ENCODE measurements around the gene CHD9.
"Not testable (repeated sequence)": the region's sequence is repeated elsewhere in the genome, so short reads cannot be mapped to it uniquely, and the experiment has no call there.

CHD9 gene, protein sequence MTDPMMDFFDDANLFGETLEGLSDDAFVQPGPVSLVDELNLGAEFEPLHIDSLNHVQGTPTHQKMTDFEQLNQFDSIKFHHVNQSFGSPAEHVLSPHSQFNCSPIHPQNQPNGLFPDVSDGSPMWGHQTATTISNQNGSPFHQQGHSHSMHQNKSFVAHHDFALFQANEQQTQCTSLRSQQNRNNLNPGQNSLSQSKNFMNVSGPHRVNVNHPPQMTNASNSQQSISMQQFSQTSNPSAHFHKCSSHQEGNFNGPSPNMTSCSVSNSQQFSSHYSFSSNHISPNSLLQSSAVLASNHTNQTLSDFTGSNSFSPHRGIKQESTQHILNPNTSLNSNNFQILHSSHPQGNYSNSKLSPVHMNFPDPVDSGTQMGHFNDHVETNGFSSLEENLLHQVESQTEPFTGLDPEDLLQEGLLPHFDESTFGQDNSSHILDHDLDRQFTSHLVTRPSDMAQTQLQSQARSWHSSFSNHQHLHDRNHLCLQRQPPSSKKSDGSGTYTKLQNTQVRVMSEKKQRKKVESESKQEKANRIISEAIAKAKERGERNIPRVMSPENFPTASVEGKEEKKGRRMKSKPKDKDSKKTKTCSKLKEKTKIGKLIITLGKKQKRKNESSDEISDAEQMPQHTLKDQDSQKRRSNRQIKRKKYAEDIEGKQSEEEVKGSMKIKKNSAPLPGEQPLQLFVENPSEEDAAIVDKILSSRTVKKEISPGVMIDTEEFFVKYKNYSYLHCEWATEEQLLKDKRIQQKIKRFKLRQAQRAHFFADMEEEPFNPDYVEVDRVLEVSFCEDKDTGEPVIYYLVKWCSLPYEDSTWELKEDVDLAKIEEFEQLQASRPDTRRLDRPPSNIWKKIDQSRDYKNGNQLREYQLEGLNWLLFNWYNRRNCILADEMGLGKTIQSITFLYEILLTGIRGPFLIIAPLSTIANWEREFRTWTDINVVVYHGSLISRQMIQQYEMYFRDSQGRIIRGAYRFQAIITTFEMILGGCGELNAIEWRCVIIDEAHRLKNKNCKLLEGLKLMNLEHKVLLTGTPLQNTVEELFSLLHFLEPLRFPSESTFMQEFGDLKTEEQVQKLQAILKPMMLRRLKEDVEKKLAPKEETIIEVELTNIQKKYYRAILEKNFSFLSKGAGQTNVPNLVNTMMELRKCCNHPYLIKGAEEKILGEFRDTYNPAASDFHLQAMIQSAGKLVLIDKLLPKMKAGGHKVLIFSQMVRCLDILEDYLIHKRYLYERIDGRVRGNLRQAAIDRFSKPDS (N-terminal part only)

DNA sequence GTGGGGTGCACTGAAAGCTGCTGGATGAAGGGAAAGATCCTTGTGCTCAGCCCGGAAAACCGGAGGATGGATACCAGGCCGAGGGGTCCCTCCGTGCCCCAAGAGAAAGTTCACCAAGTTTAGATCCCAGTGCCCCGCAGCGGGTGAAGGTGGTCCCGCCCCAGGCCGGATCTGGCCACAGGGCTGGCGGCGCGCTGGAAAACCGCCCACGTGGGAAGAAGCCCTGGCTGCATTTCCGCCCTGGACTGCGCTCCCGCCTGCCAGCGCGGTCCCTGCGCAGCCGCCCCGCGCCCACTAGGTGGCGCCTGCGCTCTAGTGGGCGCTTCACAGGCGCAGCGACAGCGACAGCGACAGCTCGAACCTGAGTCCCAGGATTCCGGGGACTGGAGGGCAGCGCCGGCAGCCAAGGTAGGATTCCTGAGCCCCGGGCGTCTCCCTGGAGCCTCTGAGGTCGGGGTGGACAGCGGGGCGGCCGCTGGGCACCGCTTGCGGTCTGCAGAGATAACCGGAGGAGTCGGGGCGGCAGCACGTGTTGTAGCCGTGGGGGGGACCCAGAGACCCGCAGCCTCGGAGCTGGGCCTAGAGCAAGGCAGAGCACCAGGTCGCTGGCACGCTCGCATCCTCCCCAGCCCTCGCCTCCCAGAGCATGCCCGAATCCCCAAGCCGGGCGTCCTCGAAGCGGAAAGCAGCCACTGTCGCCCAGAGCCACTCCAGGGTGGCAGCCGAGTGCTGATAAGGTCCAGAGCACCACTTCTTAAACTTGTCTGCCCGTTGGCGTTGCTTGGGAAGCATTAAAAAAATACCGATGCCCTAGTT lies at the start of gene CHD9:
TSS of gene CHD9 (plus strand) at position 322 of the 816 bp plus-strand sequence. CDS start 101,099 bp downstream, outside the sequence.
- DNase-seq: peak; percentile 67

- DNase-seq: no peak
Observed at GRCh38 chr16:53007095-53007494, 47.7 kb upstream of the CHD9 start.

GRCh38 chr16:53014287-53014686 lies 40.5 kb upstream of the CHD9 start:
- DNase-seq: no peak

- DNase-seq: no peak
Observed at GRCh38 chr16:53018834-53019416, 35.9 kb upstream of the CHD9 start.

DNA sequence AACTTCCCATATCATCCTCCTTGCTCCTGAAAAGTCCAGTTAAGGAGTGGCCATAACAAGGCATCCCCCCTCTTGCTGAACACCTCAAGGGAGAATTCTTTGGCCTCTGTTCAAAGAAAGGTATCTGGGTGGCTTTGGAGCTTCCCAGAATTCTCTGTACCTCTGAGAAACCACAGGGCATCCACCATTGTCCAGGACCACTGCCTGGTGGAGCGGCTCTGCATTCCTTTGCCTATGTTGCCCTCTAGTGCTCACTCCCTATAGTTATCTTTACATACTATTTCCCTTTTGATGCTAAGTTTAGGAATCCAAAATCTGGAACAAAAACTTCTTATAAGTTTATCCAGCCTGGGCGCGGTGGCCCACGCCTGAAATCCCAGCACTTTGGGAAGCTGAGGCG lies 32.4 kb upstream of the CHD9 start:
- peak; percentile 33 for DNase-seq

DNA sequence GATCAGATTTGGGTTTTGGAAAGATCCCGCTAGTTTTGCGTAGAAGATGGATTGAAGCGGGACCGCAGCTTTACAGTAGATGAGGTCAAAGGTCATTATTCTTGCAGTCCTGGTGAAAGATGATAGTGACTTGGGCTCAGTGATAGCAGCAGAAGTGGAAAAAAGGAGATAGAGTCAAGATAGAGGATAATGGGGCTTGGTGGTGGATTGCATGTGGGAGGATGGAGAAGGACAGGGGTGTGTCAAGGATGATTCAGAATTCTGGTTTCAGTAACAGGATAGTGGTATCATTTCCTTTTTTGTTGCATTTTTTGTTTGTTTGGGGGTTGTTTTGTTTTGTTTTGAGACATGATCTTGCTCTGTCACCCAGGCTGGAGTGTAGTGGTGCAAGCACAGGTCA lies 30.7 kb upstream of the CHD9 start:
- DNase-seq: no peak

GRCh38 chr16:53029971-53030370 lies 24.8 kb upstream of the CHD9 start:
- DNase-seq: no peak

GRCh38 chr16:53031323-53031942 lies 23.4 kb upstream of the CHD9 start:
- DNase-seq: no peak

- no peak for DNase-seq
Observed at GRCh38 chr16:53034306-53034705, 20.5 kb upstream of the CHD9 start.

GRCh38 chr16:53035176-53035942 lies 19.4 kb upstream of the CHD9 start:
- no peak for DNase-seq

DNA sequence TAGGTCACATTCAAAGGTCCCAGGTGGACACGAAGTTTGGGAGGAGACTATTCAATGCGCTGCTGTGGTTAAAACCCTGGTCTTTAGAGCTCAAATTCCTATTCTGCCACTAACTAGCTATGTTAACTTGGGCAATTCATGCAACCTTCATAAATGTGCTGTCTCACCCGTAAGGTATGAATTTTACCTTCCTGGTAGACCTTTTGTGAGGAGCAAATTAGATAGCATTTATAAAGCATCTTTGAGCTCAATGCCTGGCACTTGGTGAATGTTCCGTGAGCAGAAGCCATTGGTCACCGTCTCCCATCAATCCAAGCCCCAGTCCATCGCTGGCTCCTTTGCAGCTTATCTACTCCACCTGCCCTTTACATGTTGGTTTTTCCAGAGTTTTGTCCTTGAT lies 18.7 kb upstream of the CHD9 start:
- no peak for DNase-seq

- not testable (repeated sequence) for DNase-seq
Observed at GRCh38 chr16:53036711-53037110, 18.1 kb upstream of the CHD9 start.

- DNase-seq: no peak
Observed at GRCh38 chr16:53040788-53041187, 14.0 kb upstream of the CHD9 start.

DNA sequence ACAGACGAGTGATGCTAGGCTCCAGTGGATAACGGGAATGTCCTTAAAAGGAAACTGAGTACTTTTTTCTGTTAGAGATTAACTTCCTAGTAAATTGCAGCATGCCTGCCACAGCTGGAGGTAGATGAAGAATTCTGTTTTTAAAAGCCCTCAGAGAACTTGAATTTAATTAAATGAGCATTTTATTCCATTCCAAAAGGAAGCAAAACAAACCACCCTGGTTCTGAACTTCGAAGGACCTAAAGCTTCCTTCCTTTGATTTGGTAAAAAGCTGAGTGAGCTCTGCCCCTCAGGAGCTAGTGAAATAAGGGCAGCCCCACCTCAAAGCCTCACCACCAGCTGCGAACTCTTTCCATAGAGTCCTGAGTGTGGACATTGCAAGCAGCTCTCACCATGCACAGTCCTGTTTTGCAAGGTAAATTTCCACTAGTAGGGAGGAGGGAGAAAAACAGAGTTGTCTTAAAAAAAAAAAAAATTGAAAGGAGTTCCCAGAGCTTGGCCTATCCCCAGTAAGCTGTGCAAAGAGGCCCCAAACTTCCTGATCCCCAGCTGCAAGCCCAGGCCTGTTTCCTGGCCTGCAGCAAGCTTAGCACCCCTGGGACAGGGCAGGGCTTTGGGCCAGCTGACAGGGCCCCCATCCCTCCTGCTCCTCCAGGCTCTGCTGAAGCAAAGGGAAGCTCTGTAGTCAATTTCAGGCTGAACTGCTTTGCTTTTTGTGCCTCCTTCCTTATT lies 13.3 kb upstream of the CHD9 start:
- no peak for DNase-seq

GRCh38 chr16:53042235-53042701 lies 12.5 kb upstream of the CHD9 start:
- no peak for DNase-seq

GRCh38 chr16:53043428-53043831 lies 11.4 kb upstream of the CHD9 start:
- DNase-seq: no peak

DNA sequence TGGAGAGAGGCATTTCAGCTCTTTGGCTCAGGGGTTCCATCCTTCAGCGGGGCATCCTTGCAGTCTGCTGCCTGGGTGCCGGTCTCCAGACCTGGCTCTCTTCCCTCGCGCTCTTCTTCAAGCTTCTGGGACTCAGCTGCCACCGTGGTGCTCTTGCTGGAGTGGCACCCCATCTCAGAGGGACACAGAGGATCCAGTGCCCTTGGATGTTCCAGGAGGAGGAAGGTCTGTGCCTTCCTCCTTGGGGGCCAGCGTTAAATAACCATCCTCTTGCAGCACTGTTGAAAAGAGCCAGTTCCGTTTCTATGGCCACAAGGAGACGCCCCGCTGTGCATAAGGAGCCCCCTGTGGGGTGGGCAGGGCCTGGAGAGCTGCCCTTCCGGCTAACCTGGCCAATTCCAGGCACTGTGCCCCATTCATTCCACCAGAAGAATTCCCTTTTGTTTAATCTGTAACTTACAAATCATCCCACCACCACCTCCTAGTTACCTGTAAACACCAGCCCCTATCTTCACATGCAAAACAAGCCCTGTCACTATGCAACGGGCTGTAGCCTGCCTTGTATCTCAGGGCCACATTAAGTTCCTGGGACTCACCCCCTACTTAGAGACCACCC lies 10.7 kb upstream of the CHD9 start:
- DNase-seq: no peak

GRCh38 chr16:53045341-53046220 lies 9.2 kb upstream of the CHD9 start:
- DNase-seq: no peak

Measured in amniotic stem cell (primary cell).